IMR-90 (cell line): ENCODE results near the gene LIPH. TPM values are rescaled to one million over a fixed set of nuclear protein-coding genes. Genes with fewer than 3 reads are reported as not detected.

Experiments used
- ATAC-seq: fragments of 200-7000 bp; cut with Tn5 transposase; 2 replicates; pipeline ENCODE4 v1.9.1; 2020; ENCODE audit warnings: low read depth, mild to moderate bottlenecking, moderate library complexity
- BruUV-seq: library from RNA; stranded (reverse); fragments of 400-500 nt; replicated peaks from 2 replicates; lab custom pipeline; 2021; lab: Mats Ljungman, UMichigan
- CTCF ChIA-PET: fragments of 300-600 bp; formaldehyde crosslinking; extraction: SDS; loops from one replicate; lab custom pipeline; 2021; ENCODE audit warnings: antibody characterized with exemption; lab: Yijun Ruan, JAX
- POLR2A ChIA-PET: fragments of 300-600 bp; sonication (Branson Sonifier 250); formaldehyde crosslinking; loops from one replicate; lab custom pipeline; 2022; ENCODE audit warnings: antibody characterized with exemption; ENCODE audit not compliant: unreplicated experiment; lab: Charles Lee
- DNase-seq: peaks from one replicate; pipeline ENCODE4 v3.0.0; 2013
- H2AFZ ChIP-seq: replicated peaks from 2 replicates; pipeline ENCODE3; 2013; ENCODE audit warnings: low read length, mild to moderate bottlenecking; ENCODE audit not compliant: poor library complexity
- H2AK5ac ChIP-seq: 2 replicates; pipeline ENCODE4 v1.6.1; 2013; ENCODE audit warnings: low read depth, low read length, inconsistent platforms
- H2AK9ac ChIP-seq: replicated peaks from 2 replicates; pipeline ENCODE3; 2013; ENCODE audit warnings: mild to moderate bottlenecking, low read depth, low read length, moderate library complexity; ENCODE audit not compliant: poor library complexity
- H2BK120ac ChIP-seq: 2 replicates; pipeline ENCODE4 v1.6.1; 2013; ENCODE audit warnings: low read depth, low read length, inconsistent platforms
- H2BK15ac ChIP-seq: 3 replicates; pipeline ENCODE4 v1.6.1; 2013; ENCODE audit warnings: low read depth, low read length, inconsistent platforms
- H2BK20ac ChIP-seq: 2 replicates; pipeline ENCODE4 v1.6.1; 2013; ENCODE audit warnings: low read depth, mild to moderate bottlenecking, inconsistent platforms, low read length, moderate library complexity
- H2BK5ac ChIP-seq: 2 replicates; pipeline ENCODE4 v1.6.1; 2013; ENCODE audit warnings: mild to moderate bottlenecking, low read depth, low read length, inconsistent platforms; ENCODE audit not compliant: poor library complexity, severe bottlenecking
- H3K14ac ChIP-seq: replicated peaks from 2 replicates; pipeline ENCODE4 v1.6.1; 2013; ENCODE audit warnings: low read depth, low read length, inconsistent platforms
- H3K18ac ChIP-seq: 2 replicates; pipeline ENCODE4 v1.6.1; 2013; ENCODE audit warnings: low read depth, low read length, control low read depth
- H3K23ac ChIP-seq: 2 replicates; pipeline ENCODE4 v1.6.1; 2013; ENCODE audit warnings: low read depth, low read length, inconsistent platforms
- H3K27ac ChIP-seq: 2 replicates; pipeline ENCODE4 v1.5.1; 2013; ENCODE audit warnings: mild to moderate bottlenecking, control low read depth, low read length; ENCODE audit not compliant: insufficient read depth
- H3K27me3 ChIP-seq: 2 replicates; pipeline ENCODE4 v1.6.1; 2013; ENCODE audit warnings: low read length; ENCODE audit not compliant: control insufficient read depth, insufficient read depth
- H3K36me3 ChIP-seq: 2 replicates; pipeline ENCODE4 v1.6.1; 2013; ENCODE audit warnings: low read length, mixed read lengths; ENCODE audit not compliant: control insufficient read depth, insufficient read depth
- H3K4ac ChIP-seq: 2 replicates; pipeline ENCODE4 v1.6.1; 2013; ENCODE audit warnings: low read depth, low read length, inconsistent platforms
- H3K4me1 ChIP-seq: 2 replicates; pipeline ENCODE4 v1.6.1; 2013; ENCODE audit warnings: low read length, mixed read lengths; ENCODE audit not compliant: control insufficient read depth, insufficient read depth
- H3K4me2 ChIP-seq: 2 replicates; pipeline ENCODE4 v1.6.1; 2013; ENCODE audit warnings: low read depth, mild to moderate bottlenecking, control low read depth, low read length, moderate library complexity
- H3K4me3 ChIP-seq: 2 replicates; pipeline ENCODE4 v1.5.1; 2013; ENCODE audit warnings: low read depth, mild to moderate bottlenecking, control low read depth, low read length, moderate library complexity; ENCODE audit not compliant: insufficient read depth
- H3K56ac ChIP-seq: 2 replicates; pipeline ENCODE4 v1.6.1; 2013; ENCODE audit warnings: low read length, inconsistent platforms; ENCODE audit not compliant: insufficient read depth; ENCODE audit errors: extremely low read depth
- H3K79me1 ChIP-seq, 2 experiments: 2 replicates each; pipeline ENCODE4 v1.6.1; 2013; ENCODE audit warnings: low read length in 2 of 2, inconsistent platforms in 1 of 2, low read depth in 1 of 2
- H3K9ac ChIP-seq: 2 replicates; pipeline ENCODE4 v1.6.1; 2013; ENCODE audit warnings: low read depth, low read length, control low read depth
- H3K9me1 ChIP-seq: 2 replicates; pipeline ENCODE4 v1.6.1; 2013; ENCODE audit warnings: low read length, inconsistent platforms; ENCODE audit not compliant: insufficient read depth
- H3K9me3 ChIP-seq: 2 replicates; pipeline ENCODE4 v1.6.1; 2013; ENCODE audit warnings: low read length; ENCODE audit not compliant: control insufficient read depth, insufficient read depth
- H4K20me1 ChIP-seq: 2 replicates; pipeline ENCODE4 v1.6.1; 2013; ENCODE audit warnings: low read length, inconsistent platforms; ENCODE audit not compliant: insufficient read depth
- H4K5ac ChIP-seq: 2 replicates; pipeline ENCODE4 v1.6.1; 2013; ENCODE audit warnings: mild to moderate bottlenecking, low read depth, low read length, control low read depth
- H4K8ac ChIP-seq, 2 experiments: 2 replicates each; pipeline ENCODE4 v1.6.1; 2013; ENCODE audit warnings: low read depth in 2 of 2, low read length in 2 of 2, control low read depth in 1 of 2, inconsistent platforms in 1 of 2
- H4K91ac ChIP-seq: 2 replicates; pipeline ENCODE4 v1.6.1; 2013; ENCODE audit warnings: low read depth, low read length, inconsistent platforms; ENCODE audit not compliant: insufficient read depth
- BHLHE40 ChIP-seq: fragments of 150-350 bp; IDR thresholded peaks from 2 replicates; pipeline ENCODE4 v1.6.1; 2016; ENCODE audit warnings: mild to moderate bottlenecking, low read depth, low read length
- CEBPB ChIP-seq: IDR thresholded peaks from 2 replicates; pipeline ENCODE4 v1.6.1; 2012; ENCODE audit warnings: low read depth, low read length, improper control_type of control experiment
- CHD1 ChIP-seq: IDR thresholded peaks from 2 replicates; pipeline ENCODE4 v1.6.1; 2012; ENCODE audit warnings: low read depth, low read length, improper control_type of control experiment
- CTCF ChIP-seq: conservative IDR thresholded peaks from 2 replicates; pipeline ENCODE4 v1.5.1; 2012; ENCODE audit warnings: mild to moderate bottlenecking, low read depth, low read length, improper control_type of control experiment
- ELK1 ChIP-seq: fragments of 150-350 bp; IDR thresholded peaks from 2 replicates; pipeline ENCODE4 v1.6.1; 2016; ENCODE audit warnings: low read depth, mild to moderate bottlenecking, low read length, moderate library complexity, borderline replicate concordance
- FOS ChIP-seq: fragments of 150-350 bp; IDR thresholded peaks from 2 replicates; pipeline ENCODE4 v1.6.1; 2016; ENCODE audit warnings: low read depth, low read length
- MAFK ChIP-seq: IDR thresholded peaks from 2 replicates; pipeline ENCODE4 v1.6.1; 2012; ENCODE audit warnings: low read depth, low read length, improper control_type of control experiment
- MAZ ChIP-seq: IDR thresholded peaks from 2 replicates; pipeline ENCODE4 v1.6.1; 2012; ENCODE audit warnings: low read depth, mild to moderate bottlenecking, low read length, improper control_type of control experiment, moderate library complexity, borderline replicate concordance
- MXI1 ChIP-seq: IDR thresholded peaks from 2 replicates; pipeline ENCODE4 v1.6.1; 2012; ENCODE audit warnings: low read depth, mild to moderate bottlenecking, low read length, moderate library complexity, borderline replicate concordance
- NFE2L2 ChIP-seq: fragments of 150-350 bp; IDR thresholded peaks from 2 replicates; pipeline ENCODE4 v1.6.1; 2016; ENCODE audit warnings: low read depth, mild to moderate bottlenecking, low read length
- POLR2A ChIP-seq: IDR thresholded peaks from 2 replicates; pipeline ENCODE4 v1.6.1; 2012; ENCODE audit warnings: mild to moderate bottlenecking, low read depth, low read length
- RAD21 ChIP-seq: IDR thresholded peaks from 2 replicates; pipeline ENCODE4 v1.6.1; 2012; ENCODE audit warnings: low read length, improper control_type of control experiment
- RCOR1 ChIP-seq: IDR thresholded peaks from 2 replicates; pipeline ENCODE4 v1.6.1; 2012; ENCODE audit warnings: mild to moderate bottlenecking, low read length, improper control_type of control experiment; ENCODE audit not compliant: insufficient replicate concordance
- RFX5 ChIP-seq: IDR thresholded peaks from 2 replicates; pipeline ENCODE4 v1.8.0; 2012; ENCODE audit warnings: low read depth, mild to moderate bottlenecking, low read length, moderate library complexity
- WGBS, 2 experiments: methylation state at CpG; one replicate each; pipeline versions ENCODE4 v1.1.5 to v1.1.7; 2013; ENCODE audit warnings: missing lambda C conversion rate in 2 of 2; ENCODE audit not compliant: insufficient read length in 1 of 2; ENCODE audit errors: extremely low coverage in 2 of 2; 5-methylcytosine and 5-hydroxymethylcytosine counted together
- dilution Hi-C: fragments of 300-500 bp; cut with HindIII; formaldehyde crosslinking; loops from one replicate; pipeline ENCODE4 v1.14.3; 2018; ENCODE audit warnings: low sequenced_read_pairs; ENCODE audit not compliant: unreplicated experiment
- in situ Hi-C: fragments of 300-500 bp; cut with MboI; formaldehyde crosslinking; loops from 3 replicates; pipeline ENCODE4 v1.14.3; 2019; ENCODE audit warnings: low sequenced_read_pairs, inconsistent platforms, mixed read lengths
- intact Hi-C: fragments of 100-400 bp; cut with micrococcal nuclease; formaldehyde crosslinking; loops from 2 replicates; pipeline ENCODE4 v1.10.0; 2022
- polyA plus RNA-seq, 3 experiments: library from polyadenylated mRNA; depleted of rRNA; stranded (reverse); fragments of >200 nt; gene quantifications; 2 replicates each; pipeline ENCODE4 v1.2.3, GENCODE V29; 2012; ENCODE audit warnings: low replicate concordance in 1 of 3
- total RNA-seq: library from RNA; depleted of rRNA; stranded (reverse); fragments of >200 nt; gene quantifications from 2 replicates; pipeline ENCODE4 v1.2.3, GENCODE V29; 2012
- TF ChIP-seq, protein P1 (sequence below): fragments of 150-350 bp; IDR thresholded peaks from 2 replicates; pipeline ENCODE4 v1.6.1; 2017; ENCODE audit warnings: mild to moderate bottlenecking, antibody characterized with exemption, low read length, low read depth

LIPH gene
- total and polyA plus RNA-seq, 2 of the 4 experiments (the other 2 are of a cell fraction): 0.27 to 0.36 TPM

- Histone ChIP-seq H3K4me1 (peaks cover 5% of the 10 kb centered on the region), H3K36me3 (no peaks in the 10 kb centered on the region), H2BK15ac (no peak overlapping the region), H3K56ac (no peak overlapping the region), H4K91ac (no peak overlapping the region; the same call in 1 of the 2 replicates), H2AK9ac (no peak overlapping the region), H2BK120ac (peak overlapping the region; percentile 19; the same call in 1 of the 2 replicates), H3K4me2 (0 out of 2 replicates have a peak overlapping the region, but pooled peaks have one; percentile 3), H2BK5ac (peak overlapping the region; percentile 69), H2AFZ (no peak overlapping the region), H4K5ac (0 out of 2 replicates have a peak overlapping the region, but pooled peaks have one; percentile 14), H3K79me1 (no peaks in the 10 kb centered on the region), H3K27ac (peak overlapping the region; percentile 56; the same call in 1 of the 2 replicates), H3K4me3 (no peak overlapping the region), H3K4ac (peak overlapping the region; percentile 30; the same call in 1 of the 2 replicates), H4K8ac (no peak overlapping the region), H2AK5ac (no peak overlapping the region), H2BK20ac (no peak overlapping the region), H3K14ac (no peak overlapping the region), H4K20me1 (no peaks in the 10 kb centered on the region), H3K9me1 (no peaks in the 10 kb centered on the region; the same call in 1 of the 2 replicates), H3K18ac (peak overlapping the region; percentile 38), H3K23ac (no peak overlapping the region), H3K9ac (no peak overlapping the region), H3K9me3 (no peaks in the 10 kb centered on the region), H3K27me3 (no peaks in the 10 kb centered on the region)
- dilution Hi-C loops (no loop called here), in situ Hi-C loops (no loop called here), intact Hi-C loops (loop anchor here (2.0 kb wide), 1 partner anchor 51 kb away; the partner anchor contains the start of gene TMEM41A)
- WGBS, 2 experiments: 100% methylated on average over 1 of the region's 3 CpGs; no CpG with 5 or more reads in 1 of the 2 experiments
- ATAC-seq (peak; percentile 59), DNase-seq (peak; percentile 48)
- CTCF ChIA-PET: interaction anchor here (1.6 kb wide), 1 partner anchor 10 kb away, joined by 3 read pairs; no protein-coding TSS in a partner anchor
- POLR2A ChIA-PET: no interaction called here
- BruUV-seq: no TSS peak
- TF ChIP-seq ELK1: no peak
- TF ChIP-seq MAFK: no peak
- no peak for TF ChIP-seq MXI1
- no peak for TF ChIP-seq RFX5
- no peak for TF ChIP-seq NFE2L2
- no peak for TF ChIP-seq BHLHE40
- TF ChIP-seq POLR2A: no peak
- no peak for TF ChIP-seq FOS
- no peak for TF ChIP-seq CEBPB
- TF ChIP-seq CHD1: no peak
- TF ChIP-seq, protein P1, sequence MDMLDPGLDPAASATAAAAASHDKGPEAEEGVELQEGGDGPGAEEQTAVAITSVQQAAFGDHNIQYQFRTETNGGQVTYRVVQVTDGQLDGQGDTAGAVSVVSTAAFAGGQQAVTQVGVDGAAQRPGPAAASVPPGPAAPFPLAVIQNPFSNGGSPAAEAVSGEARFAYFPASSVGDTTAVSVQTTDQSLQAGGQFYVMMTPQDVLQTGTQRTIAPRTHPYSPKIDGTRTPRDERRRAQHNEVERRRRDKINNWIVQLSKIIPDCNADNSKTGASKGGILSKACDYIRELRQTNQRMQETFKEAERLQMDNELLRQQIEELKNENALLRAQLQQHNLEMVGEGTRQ: no peak
- TF ChIP-seq RCOR1: no peak
- no peak for TF ChIP-seq RAD21
- TF ChIP-seq MAZ: no peak
- TF ChIP-seq CTCF: no peak
Observed at GRCh38 chr3:185549651-185550111, 2.7 kb downstream of the LIPH start.
